HG02798 (cell line): Measurements from ENCODE around the gene KLHL7.

Experiments used
- ATAC-seq: cut with Tn5 transposase; IDR thresholded peaks from one replicate; pipeline ENCODE4 v1.9.1; 2021; ENCODE audit warnings: mild to moderate bottlenecking; ENCODE audit not compliant: unreplicated experiment, poor library complexity

Gene KLHL7, protein sequence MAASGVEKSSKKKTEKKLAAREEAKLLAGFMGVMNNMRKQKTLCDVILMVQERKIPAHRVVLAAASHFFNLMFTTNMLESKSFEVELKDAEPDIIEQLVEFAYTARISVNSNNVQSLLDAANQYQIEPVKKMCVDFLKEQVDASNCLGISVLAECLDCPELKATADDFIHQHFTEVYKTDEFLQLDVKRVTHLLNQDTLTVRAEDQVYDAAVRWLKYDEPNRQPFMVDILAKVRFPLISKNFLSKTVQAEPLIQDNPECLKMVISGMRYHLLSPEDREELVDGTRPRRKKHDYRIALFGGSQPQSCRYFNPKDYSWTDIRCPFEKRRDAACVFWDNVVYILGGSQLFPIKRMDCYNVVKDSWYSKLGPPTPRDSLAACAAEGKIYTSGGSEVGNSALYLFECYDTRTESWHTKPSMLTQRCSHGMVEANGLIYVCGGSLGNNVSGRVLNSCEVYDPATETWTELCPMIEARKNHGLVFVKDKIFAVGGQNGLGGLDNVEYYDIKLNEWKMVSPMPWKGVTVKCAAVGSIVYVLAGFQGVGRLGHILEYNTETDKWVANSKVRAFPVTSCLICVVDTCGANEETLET

GRCh38 chr7:23105644-23106056 is at the start of gene KLHL7:
TSS of gene KLHL7 (plus strand) at chr7:23105785. CDS start at chr7:23106027, 242 bp downstream.
- ATAC-seq, result peak; percentile 98

DNA sequence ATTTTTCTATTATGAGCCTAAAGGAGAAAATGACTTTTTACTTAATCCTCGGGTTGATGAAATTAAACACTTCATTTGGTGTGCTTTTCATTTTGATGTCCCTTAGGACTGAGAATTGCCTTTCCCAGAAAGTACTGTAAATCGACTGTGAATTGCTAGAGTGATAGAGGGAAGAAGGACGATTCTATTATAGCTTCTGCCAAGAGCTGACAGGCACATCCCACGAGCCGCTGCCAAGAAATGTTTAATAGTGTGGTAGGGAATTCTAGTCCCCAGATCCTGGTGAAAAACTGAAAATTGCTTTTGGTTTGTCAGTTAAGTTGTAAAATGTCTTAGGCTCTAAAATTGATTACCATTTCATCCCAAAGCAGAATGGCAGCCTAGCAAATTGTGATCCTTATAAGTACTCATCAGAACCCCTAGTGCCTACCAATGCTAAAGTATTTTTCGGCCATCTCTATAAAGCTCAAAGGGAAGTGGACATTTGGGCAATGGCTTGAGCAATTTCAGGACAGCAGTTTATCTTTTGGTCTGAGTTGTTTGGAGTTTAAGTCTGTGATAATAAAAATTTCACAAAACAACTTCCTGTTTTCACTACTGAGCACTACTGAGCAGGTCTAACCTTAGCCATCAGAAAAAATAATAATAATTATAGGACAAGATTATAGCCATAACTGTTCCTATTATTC is 47.0 kb upstream of the KLHL7 start:
- no peak for ATAC-seq

DNA sequence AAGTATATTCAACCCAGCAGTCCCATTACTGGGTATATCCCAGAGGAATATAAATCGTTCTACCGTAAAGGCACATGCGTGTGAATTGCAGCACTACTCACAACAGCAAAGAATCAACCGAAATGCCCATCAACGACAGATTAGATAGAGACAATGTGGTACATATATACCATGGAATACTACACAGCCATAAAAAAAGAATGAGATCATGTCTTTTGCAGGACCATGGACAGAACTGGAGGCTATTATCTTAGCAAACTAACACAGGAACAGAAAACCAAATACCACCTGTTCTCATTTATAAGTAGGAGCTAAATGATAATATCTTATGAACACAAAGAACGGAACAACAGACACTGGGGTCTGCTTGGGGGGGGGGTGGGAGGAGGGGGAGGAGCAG is 44.3 kb upstream of the KLHL7 start:
- no peak for ATAC-seq

DNA sequence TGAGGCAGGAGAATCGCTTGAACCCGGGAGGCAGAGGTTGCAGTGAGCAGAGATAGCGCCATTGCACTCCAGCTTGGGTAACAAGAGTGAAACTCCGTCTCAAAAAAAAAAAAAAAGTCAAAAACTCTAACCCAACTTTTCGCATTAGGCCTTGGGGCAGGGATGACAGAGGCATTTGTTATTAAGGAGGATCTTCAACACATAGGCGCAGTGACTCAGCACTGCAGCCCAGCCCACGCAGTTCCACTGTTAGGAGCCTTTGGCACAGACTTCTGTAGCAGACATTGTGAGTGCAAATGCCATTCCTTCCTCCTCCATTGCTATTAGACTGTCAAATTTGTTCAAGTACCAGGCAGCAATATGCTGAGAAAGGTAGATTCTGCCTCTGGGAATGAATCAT is 43.1 kb upstream of the KLHL7 start:
- ATAC-seq, result no peak

- no peak for ATAC-seq
These were observed 39.6 kb upstream of the KLHL7 start for GRCh38 chr7:23065974-23066373.

- no peak for ATAC-seq
These were observed 38.3 kb upstream of the KLHL7 start for GRCh38 chr7:23067271-23067670.

DNA sequence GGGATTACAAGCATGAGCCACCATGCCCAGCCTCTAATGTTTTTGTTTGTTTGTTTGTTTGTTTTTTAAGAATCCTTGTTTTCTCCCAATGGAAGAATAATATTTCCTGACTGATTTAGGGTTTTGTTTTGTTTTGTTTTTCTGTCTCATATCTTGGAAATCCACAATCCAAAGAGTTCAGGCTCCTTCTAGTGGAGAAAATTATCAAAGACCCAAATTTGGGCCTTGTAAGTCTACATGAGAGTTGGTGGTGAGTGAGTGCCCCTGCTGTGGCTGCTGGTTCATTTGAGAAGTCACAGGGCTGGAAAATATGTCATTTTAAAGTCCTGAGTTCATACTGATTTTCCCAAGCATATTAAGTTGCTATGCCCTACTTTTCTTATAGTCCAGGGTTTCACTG is 33.5 kb upstream of the KLHL7 start:
- ATAC-seq, result no peak

- no peak for ATAC-seq
These were observed 32.7 kb upstream of the KLHL7 start for GRCh38 chr7:23072922-23073321.

DNA sequence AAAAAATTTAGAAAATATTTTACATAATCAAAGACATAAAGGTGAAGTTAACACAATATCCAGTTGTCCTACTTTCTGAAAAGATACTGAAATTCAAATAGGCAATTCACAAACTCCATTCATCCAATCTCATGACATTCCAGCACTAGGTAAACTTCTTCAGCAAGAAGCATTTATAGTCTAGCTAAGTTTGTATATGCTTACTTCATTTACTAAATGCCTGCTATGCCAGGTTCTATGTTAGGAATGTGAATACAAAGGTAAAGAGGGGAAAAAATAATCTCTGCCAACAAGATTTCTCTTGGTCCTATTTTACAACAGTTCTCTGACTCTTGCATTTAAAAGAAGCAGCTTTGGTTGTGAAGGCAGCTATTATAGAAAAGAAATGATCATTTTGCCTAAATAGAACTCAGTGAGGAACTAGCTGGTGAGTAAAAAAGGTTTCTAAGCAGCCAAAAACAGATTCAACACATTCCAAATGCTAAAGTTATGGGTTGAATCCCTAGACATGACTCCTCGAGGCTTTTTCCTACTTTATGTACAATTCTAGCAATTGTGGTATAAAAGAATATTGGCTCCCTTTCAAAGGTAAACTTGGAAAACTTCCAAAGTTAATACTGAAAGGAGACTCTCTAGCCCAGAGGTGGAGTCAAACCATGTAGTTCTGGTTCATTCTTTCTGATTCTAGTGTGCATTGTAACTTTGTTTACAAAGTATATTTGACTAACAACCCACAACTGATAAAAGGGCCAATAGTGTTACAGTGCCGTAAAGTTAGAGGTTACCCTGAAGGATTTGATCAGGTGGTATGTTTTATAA is 30.9 kb upstream of the KLHL7 start:
- ATAC-seq, result no peak

DNA sequence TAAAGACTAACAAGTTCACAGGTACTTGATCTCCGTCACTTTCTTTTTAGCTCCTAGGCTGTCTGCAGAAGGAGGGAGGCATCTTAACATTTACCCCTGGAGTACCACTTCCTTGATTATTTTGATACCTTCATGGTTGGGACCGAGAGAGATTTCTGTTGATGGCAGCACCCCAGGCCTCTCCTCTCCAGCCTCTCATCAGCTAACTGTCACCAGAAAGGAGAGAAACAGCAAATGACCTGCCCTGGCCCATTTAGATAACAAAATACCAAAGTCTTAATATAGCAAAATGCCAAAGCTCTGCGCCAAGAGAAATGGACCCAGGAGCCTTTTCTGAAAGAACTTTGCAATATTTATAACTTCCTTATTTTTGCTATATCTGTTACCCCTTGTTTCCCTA is 30.0 kb upstream of the KLHL7 start:
- no peak for ATAC-seq

DNA sequence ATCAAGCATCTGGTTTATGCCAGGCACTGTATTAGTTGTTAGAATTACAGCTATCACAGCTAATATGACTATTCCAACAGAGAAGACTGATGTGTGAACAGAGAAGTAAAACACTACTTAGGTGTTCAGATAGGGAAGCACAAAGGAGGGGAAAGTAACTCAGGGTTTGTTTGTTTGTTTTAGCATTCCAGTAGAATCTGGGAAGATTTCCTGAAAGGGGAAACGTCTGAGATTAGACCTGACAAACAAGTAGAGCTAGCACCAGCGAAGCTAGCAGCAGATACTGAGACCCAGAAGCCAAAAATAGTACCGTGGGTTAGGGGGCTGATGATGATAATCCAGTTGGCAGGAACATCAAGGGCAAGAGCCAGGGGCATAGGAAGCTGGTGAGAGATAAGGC is 28.8 kb upstream of the KLHL7 start:
- ATAC-seq, result no peak

GRCh38 chr7:23093111-23093510 is 12.5 kb upstream of the KLHL7 start:
- ATAC-seq, result no peak

- no peak for ATAC-seq
These were observed 12.0 kb upstream of the KLHL7 start for GRCh38 chr7:23093546-23093945.

DNA sequence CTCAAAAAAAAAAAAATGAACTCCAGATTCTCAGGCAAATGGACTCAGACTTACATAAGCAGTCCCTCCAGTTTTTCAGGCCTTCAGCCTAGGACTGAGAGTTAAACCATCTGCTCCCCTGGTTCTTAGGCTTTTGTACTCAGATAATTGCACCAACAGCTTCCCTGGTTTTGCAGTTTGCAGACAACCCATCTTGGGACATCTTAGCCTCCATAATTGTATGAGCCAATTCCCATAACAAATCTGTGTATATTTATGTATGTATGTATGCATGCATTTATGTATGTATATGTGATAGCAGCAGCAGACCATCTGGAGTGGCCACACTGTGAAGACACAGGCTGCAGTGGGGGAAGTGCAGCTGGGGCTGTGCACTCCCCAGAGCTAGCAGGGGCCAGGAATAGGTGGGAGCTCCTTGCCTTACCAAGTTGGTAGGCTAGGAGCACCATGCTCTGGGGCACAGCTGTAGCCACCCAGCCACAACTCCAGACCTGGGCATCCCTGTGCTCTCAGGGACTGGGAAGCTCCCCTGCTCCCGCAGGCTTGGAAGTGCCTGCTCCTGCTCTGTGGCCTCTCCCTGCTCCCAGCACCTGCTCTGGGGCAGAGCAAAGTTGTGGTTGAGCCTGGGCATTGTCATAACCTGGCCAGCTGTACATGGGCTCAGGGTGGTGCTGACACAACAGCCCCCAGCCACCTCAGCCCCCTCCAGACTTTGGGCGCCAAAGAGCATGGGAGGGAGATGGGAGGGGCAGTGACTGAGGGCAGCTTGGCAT is 8.9 kb upstream of the KLHL7 start:
- no peak for ATAC-seq

DNA sequence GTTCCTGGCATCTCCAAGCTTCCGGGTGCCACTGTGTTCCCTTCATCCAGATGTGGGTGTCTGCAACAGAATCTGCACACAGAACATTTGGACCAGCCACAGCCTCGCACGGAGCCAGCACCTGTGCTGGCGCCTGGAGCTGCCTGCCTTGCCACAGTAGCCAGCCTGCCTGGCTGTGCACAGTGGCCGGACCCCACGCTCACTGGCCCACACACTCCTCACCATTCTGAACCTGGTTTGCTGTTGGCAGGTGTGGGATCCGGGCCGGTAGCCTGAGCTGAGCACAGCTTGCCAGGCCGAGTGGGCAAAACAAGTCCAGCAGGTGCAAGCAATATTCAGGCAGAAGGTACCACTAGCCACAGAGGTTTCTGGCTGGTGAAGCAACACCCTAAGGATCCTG is 7.6 kb upstream of the KLHL7 start:
- no peak for ATAC-seq

DNA sequence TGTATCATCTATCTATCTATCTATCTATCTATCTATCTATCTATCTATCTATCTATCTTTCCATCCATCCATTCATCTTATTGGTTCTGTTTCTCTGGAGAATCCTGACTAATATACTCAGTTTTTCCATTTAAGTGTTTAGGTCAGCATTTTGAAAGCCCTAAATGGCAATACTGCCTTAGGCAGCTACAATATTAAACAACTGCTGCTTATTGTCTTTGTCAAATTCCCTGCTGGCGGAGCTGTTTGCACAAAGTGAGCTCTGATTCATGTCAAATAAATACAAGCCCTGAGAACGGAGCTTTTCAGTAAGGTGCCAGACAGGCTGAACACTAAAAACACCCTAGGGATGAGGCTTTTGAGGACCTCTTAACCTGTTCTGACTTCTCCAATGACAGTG is 7.1 kb upstream of the KLHL7 start:
- no peak for ATAC-seq

DNA sequence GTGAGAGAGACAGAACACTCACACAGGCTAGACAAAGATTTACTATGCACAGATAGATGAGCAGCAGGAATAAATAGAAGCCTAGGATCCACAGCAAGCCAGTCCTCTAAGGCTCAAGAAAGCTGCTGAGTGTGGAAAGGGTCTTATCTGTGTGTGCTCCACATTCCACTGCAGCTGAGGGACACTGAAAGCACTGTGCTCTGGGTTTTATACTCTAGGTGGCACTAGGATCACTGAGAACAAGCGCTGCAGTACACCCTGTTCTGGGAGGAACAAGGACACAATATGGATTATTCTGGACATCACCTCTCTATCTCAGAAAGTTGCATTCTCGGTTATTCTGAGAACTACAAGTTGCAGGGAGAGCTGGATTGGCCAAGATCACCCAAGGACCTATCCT is 4.9 kb upstream of the KLHL7 start:
- ATAC-seq, result no peak

DNA sequence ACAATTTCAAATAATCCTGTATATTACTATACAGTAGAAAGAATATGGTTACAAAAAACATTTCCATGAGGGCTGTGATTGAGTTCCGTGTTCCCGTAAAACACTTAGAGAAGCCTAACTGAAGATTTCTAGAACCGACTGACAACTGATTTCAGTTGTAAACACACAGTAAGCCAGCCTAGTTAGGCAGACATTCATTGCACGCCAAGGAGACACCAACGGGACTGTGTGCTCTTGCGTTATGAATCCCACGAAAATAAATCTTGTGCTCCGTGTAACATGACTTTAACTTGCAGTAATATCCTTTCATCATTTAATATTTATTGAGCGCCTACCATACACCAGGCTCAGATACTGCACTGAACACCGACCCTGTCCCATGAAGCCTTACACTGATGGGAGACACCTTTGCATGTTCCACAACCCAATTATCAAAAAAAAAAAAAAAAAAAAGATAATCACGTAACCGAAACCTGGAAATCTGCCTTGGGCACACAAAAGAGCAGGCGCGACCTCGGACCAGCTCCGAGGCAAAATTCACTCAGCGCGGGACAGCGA is 420 bp upstream of the KLHL7 start:
- peak; percentile 25 for ATAC-seq

GRCh38 chr7:23106057-23106822 is 655 bp downstream of the KLHL7 start:
- ATAC-seq, result peak; percentile 19
